Cardiac fibroblast (primary cell): ENCODE data around the gene LY9.
"Not testable (repeated sequence)": the region's sequence is repeated elsewhere in the genome, so short reads cannot be mapped to it uniquely, and the experiment has no call there.

ENCODE experiments used
- DNase-seq, 2 donors: peaks; one replicate each; pipeline versions ENCODE4 v3.0.0 to v3.0.0-alpha.2; 2010; ENCODE audit warnings: low read depth in 2 of 2
- H3K4me3 ChIP-seq, 2 donors: replicated peaks in 1 of 2; 1 replicate in 1 of 2; 2 replicates in 1 of 2; pipeline ENCODE4 v1.5.1; 2011; ENCODE audit warnings: low read depth in 2 of 2, low read length in 2 of 2, mild to moderate bottlenecking in 2 of 2, moderate library complexity in 1 of 2
- CTCF ChIP-seq: IDR thresholded peaks from one replicate; pipeline ENCODE4 v1.5.1; 2011; ENCODE audit warnings: low read depth, mild to moderate bottlenecking, low read length, inconsistent platforms

The LY9 gene

GRCh38 chr1:160865337-160865736 is 69.4 kb downstream of the LY9 start:
- no peak for TF ChIP-seq CTCF

GRCh38 chr1:160866001-160866694 is 70.2 kb downstream of the LY9 start:
- no peak for TF ChIP-seq CTCF
- no peak overlapping the region for H3K4me3 ChIP-seq
- DNase-seq: no peak

More at GRCh38 chr1:160865337-160865736, 69.4 kb downstream of the LY9 start:
- no peak for DNase-seq
- no peak overlapping the region for H3K4me3 ChIP-seq

- no peak overlapping the region for H3K4me3 ChIP-seq
- DNase-seq: no peak
- TF ChIP-seq CTCF: no peak
Measured at GRCh38 chr1:160866695-160867260, 70.8 kb downstream of the LY9 start.

GRCh38 chr1:160867651-160868050 is 71.7 kb downstream of the LY9 start:
- not testable (repeated sequence) for DNase-seq, H3K4me3 ChIP-seq

- TF ChIP-seq CTCF: no peak
- DNase-seq: no peak
Measured at GRCh38 chr1:160868141-160868540, 72.2 kb downstream of the LY9 start.

GRCh38 chr1:160874935-160875334 is 79.0 kb downstream of the LY9 start:
- no peak overlapping the region for H3K4me3 ChIP-seq
- no peak for DNase-seq
- TF ChIP-seq CTCF: no peak

More at GRCh38 chr1:160868141-160868540, 72.2 kb downstream of the LY9 start:
- no peak overlapping the region for H3K4me3 ChIP-seq

GRCh38 chr1:160875591-160875990 is 79.6 kb downstream of the LY9 start:
- not testable (repeated sequence) for H3K4me3 ChIP-seq, DNase-seq

- DNase-seq: peak in 1 of 2 donors; percentile 31
- no peak overlapping the region for H3K4me3 ChIP-seq
- TF ChIP-seq CTCF: no peak
Measured at GRCh38 chr1:160876311-160876710, 80.3 kb downstream of the LY9 start.
